Mucosa of stomach (tissue), 1 donor: ENCODE measurements around the gene EBF3.

Experiments used
- H3K27me3 ChIP-seq: one replicate; pipeline ENCODE4 v1.7.0; 2013; ENCODE audit warnings: mild to moderate bottlenecking, low read length; ENCODE audit not compliant: control insufficient read depth, insufficient read depth
- H3K36me3 ChIP-seq: one replicate; pipeline ENCODE4 v1.7.0; 2013; ENCODE audit warnings: low read length; ENCODE audit not compliant: control insufficient read depth, insufficient read depth
- H3K4me1 ChIP-seq: one replicate; pipeline ENCODE4 v1.7.0; 2013; ENCODE audit warnings: mild to moderate bottlenecking, low read length; ENCODE audit not compliant: control insufficient read depth, insufficient read depth
- H3K4me3 ChIP-seq: one replicate; pipeline ENCODE4 v1.7.0; 2013; ENCODE audit warnings: low read length
- H3K9ac ChIP-seq: one replicate; pipeline ENCODE4 v1.7.0; 2013; ENCODE audit warnings: mild to moderate bottlenecking, low read length, moderate library complexity
- H3K9me3 ChIP-seq: one replicate; pipeline ENCODE4 v1.7.0; 2013; ENCODE audit warnings: mild to moderate bottlenecking, low read length, moderate library complexity; ENCODE audit not compliant: control insufficient read depth
- donor health status: Pancreatic carcinoma.

EBF3 gene

GRCh38 chr10:129796710-129797420, 167.2 kb downstream of the EBF3 start:
- H3K9me3 ChIP-seq, result no peaks in the 10 kb centered on the region
- H3K9ac ChIP-seq, result no peak overlapping the region
- no peaks in the 10 kb centered on the region for H3K36me3 ChIP-seq
- H3K27me3 ChIP-seq, result no peaks in the 10 kb centered on the region
- H3K4me1 ChIP-seq, result no peaks in the 10 kb centered on the region
- no peak overlapping the region for H3K4me3 ChIP-seq

- no peaks in the 10 kb centered on the region for H3K9me3 ChIP-seq
- no peak overlapping the region for H3K9ac ChIP-seq
- H3K4me1 ChIP-seq, result no peaks in the 10 kb centered on the region
- H3K27me3 ChIP-seq, result no peaks in the 10 kb centered on the region
- H3K4me3 ChIP-seq, result no peak overlapping the region
- H3K36me3 ChIP-seq, result no peaks in the 10 kb centered on the region
These were observed 170.1 kb downstream of the EBF3 start for GRCh38 chr10:129793996-129794395.

GRCh38 chr10:129793479-129793878, 170.6 kb downstream of the EBF3 start:
- Histone ChIP-seq H3K4me3 (no peak overlapping the region), H3K9ac (no peak overlapping the region), H3K27me3 (no peaks in the 10 kb centered on the region), H3K9me3 (no peaks in the 10 kb centered on the region), H3K4me1 (no peaks in the 10 kb centered on the region), H3K36me3 (no peaks in the 10 kb centered on the region)

- H3K9me3 ChIP-seq, result no peaks in the 10 kb centered on the region
These were observed 171.2 kb downstream of the EBF3 start for GRCh38 chr10:129792864-129793263.

GRCh38 chr10:129792141-129792540, 171.9 kb downstream of the EBF3 start:
- Histone ChIP-seq H3K4me1 (no peaks in the 10 kb centered on the region), H3K9ac (no peak overlapping the region), H3K27me3 (no peaks in the 10 kb centered on the region), H3K4me3 (no peak overlapping the region), H3K36me3 (no peaks in the 10 kb centered on the region), H3K9me3 (no peaks in the 10 kb centered on the region)

More at GRCh38 chr10:129792864-129793263, 171.2 kb downstream of the EBF3 start:
- H3K4me3 ChIP-seq, result no peak overlapping the region
- no peaks in the 10 kb centered on the region for H3K4me1 ChIP-seq
- H3K27me3 ChIP-seq, result no peaks in the 10 kb centered on the region
- H3K9ac ChIP-seq, result no peak overlapping the region
- H3K36me3 ChIP-seq, result no peaks in the 10 kb centered on the region

GRCh38 chr10:129790715-129791446, 173.2 kb downstream of the EBF3 start:
- no peaks in the 10 kb centered on the region for H3K9me3 ChIP-seq
- no peaks in the 10 kb centered on the region for H3K4me1 ChIP-seq
- H3K9ac ChIP-seq, result no peak overlapping the region
- no peak overlapping the region for H3K4me3 ChIP-seq
- no peaks in the 10 kb centered on the region for H3K27me3 ChIP-seq
- no peaks in the 10 kb centered on the region for H3K36me3 ChIP-seq

- no peak overlapping the region for H3K9ac ChIP-seq
- H3K4me3 ChIP-seq, result no peak overlapping the region
- H3K27me3 ChIP-seq, result no peaks in the 10 kb centered on the region
- H3K4me1 ChIP-seq, result no peaks in the 10 kb centered on the region
- H3K36me3 ChIP-seq, result no peaks in the 10 kb centered on the region
- H3K9me3 ChIP-seq, result no peaks in the 10 kb centered on the region
These were observed 175.9 kb downstream of the EBF3 start for GRCh38 chr10:129788215-129788614.

GRCh38 chr10:129787557-129787956, 176.5 kb downstream of the EBF3 start:
- no peaks in the 10 kb centered on the region for H3K36me3 ChIP-seq
- no peaks in the 10 kb centered on the region for H3K27me3 ChIP-seq
- no peak overlapping the region for H3K9ac ChIP-seq
- no peaks in the 10 kb centered on the region for H3K4me1 ChIP-seq
- no peak overlapping the region for H3K4me3 ChIP-seq
- H3K9me3 ChIP-seq, result no peaks in the 10 kb centered on the region

GRCh38 chr10:129786216-129786615, 177.9 kb downstream of the EBF3 start:
- no peaks in the 10 kb centered on the region for H3K9me3 ChIP-seq
- no peak overlapping the region for H3K4me3 ChIP-seq
- no peaks in the 10 kb centered on the region for H3K27me3 ChIP-seq
- H3K9ac ChIP-seq, result no peak overlapping the region
- H3K36me3 ChIP-seq, result no peaks in the 10 kb centered on the region
- H3K4me1 ChIP-seq, result no peaks in the 10 kb centered on the region

- H3K4me3 ChIP-seq, result no peak overlapping the region
These were observed 178.5 kb downstream of the EBF3 start for GRCh38 chr10:129785536-129785981.

More at GRCh38 chr10:129785536-129785981, 178.5 kb downstream of the EBF3 start:
- Histone ChIP-seq H3K27me3 (no peaks in the 10 kb centered on the region), H3K9me3 (no peaks in the 10 kb centered on the region), H3K36me3 (no peaks in the 10 kb centered on the region), H3K9ac (no peak overlapping the region), H3K4me1 (no peaks in the 10 kb centered on the region)
